SK-N-DZ (cell line): ENCODE data around the gene HES6.
"Not testable (repeated sequence)": the region's sequence is repeated elsewhere in the genome, so short reads cannot be mapped to it uniquely, and the experiment has no call there.

ENCODE experiments used
- DNase-seq: peaks from one replicate; pipeline ENCODE4 v3.0.0-alpha.2; 2015; ENCODE audit warnings: low spot score

The HES6 gene

GRCh38 chr2:238273433-238273832 lies 33.6 kb upstream of the HES6 start:
- not testable (repeated sequence) for DNase-seq

- DNase-seq: no peak
These were observed 32.3 kb upstream of the HES6 start for GRCh38 chr2:238272156-238272555.

GRCh38 chr2:238271686-238272085 lies 31.8 kb upstream of the HES6 start:
- not testable (repeated sequence) for DNase-seq

- DNase-seq: no peak
These were observed 31.3 kb upstream of the HES6 start for GRCh38 chr2:238271061-238271554.

- DNase-seq: no peak
These were observed 30.8 kb upstream of the HES6 start for GRCh38 chr2:238270606-238271005.

GRCh38 chr2:238269741-238270140 lies 29.9 kb upstream of the HES6 start:
- DNase-seq: no peak

GRCh38 chr2:238267884-238268680 lies 28.2 kb upstream of the HES6 start:
- no peak for DNase-seq

- DNase-seq: no peak
These were observed 27.5 kb upstream of the HES6 start for GRCh38 chr2:238267341-238267710.

GRCh38 chr2:238265605-238266004 lies 25.8 kb upstream of the HES6 start:
- DNase-seq: no peak

GRCh38 chr2:238264072-238264460 lies 24.2 kb upstream of the HES6 start:
- no peak for DNase-seq

- DNase-seq: peak; percentile 87
These were observed 23.6 kb upstream of the HES6 start for GRCh38 chr2:238263204-238264071.

GRCh38 chr2:238262496-238263122 lies 22.8 kb upstream of the HES6 start:
- DNase-seq: no peak

GRCh38 chr2:238261718-238262375 lies 22.0 kb upstream of the HES6 start:
- DNase-seq: no peak

- no peak for DNase-seq
These were observed 21.0 kb upstream of the HES6 start for GRCh38 chr2:238260883-238261282.

- DNase-seq: no peak
These were observed 19.5 kb upstream of the HES6 start for GRCh38 chr2:238259061-238260020.

GRCh38 chr2:238257786-238258700 lies 18.2 kb upstream of the HES6 start:
- no peak for DNase-seq

- DNase-seq: peak; percentile 96
These were observed 16.8 kb upstream of the HES6 start for GRCh38 chr2:238256594-238257104.

- DNase-seq: no peak
These were observed 16.3 kb upstream of the HES6 start for GRCh38 chr2:238256111-238256510.

GRCh38 chr2:238255636-238256035 lies 15.8 kb upstream of the HES6 start:
- no peak for DNase-seq
